Measurements from ENCODE around the gene LCA5.

The LCA5 gene

DNA sequence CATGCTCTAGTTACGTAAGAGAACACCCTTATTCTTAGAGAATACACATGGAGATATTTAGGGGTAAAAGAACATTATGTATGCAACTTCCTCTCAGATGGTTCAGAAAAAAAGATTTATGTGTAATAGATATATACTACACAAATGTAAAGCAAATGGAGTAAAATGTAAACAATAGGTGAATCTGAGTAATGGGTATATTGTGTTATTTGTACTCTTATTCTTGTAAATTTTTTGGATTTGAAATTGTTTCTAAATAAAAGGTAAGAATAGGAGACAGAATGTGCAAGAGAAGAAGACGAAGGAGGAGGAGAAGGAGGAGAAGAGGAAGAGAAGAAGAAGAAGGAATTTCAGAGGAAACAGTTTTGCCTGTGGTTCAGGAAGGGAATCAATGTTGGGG is 22.5 kb upstream of the LCA5 start:
- Histone ChIP-seq H3K9me3 (ENCODE audit: control insufficient read depth in 1 of 2, low read length in 2 of 2) (no peaks in the 10 kb centered on the region), H3K4me1 (ENCODE audit: control insufficient read depth in 1 of 2, insufficient read depth in 2 of 2, low read length in 2 of 2) (no peaks in the 10 kb centered on the region), H3K9ac (ENCODE audit: low read depth in 1 of 2, low read length in 2 of 2) (no peak overlapping the region), H3K4me3 (ENCODE audit: low read depth in 1 of 2, low read length in 2 of 2) (no peak overlapping the region), H3K36me3 (ENCODE audit: control insufficient read depth in 1 of 2, insufficient read depth in 2 of 2, low read length in 2 of 2) (no peaks in the 10 kb centered on the region), H3K27me3 (ENCODE audit: control insufficient read depth in 1 of 2, insufficient read depth in 2 of 2, low read length in 2 of 2) (no peaks in the 10 kb centered on the region), H3K27ac (ENCODE audit: low read depth, low read length) (no peak overlapping the region)

- Histone ChIP-seq H3K9ac (ENCODE audit: low read depth in 1 of 2, low read length in 2 of 2) (no peak overlapping the region), H3K36me3 (ENCODE audit: control insufficient read depth in 1 of 2, insufficient read depth in 2 of 2, low read length in 2 of 2) (no peaks in the 10 kb centered on the region), H3K4me3 (ENCODE audit: low read depth in 1 of 2, low read length in 2 of 2) (no peak overlapping the region), H3K4me1 (ENCODE audit: control insufficient read depth in 1 of 2, insufficient read depth in 2 of 2, low read length in 2 of 2) (no peaks in the 10 kb centered on the region), H3K27me3 (ENCODE audit: control insufficient read depth in 1 of 2, insufficient read depth in 2 of 2, low read length in 2 of 2) (no peaks in the 10 kb centered on the region), H3K27ac (ENCODE audit: low read depth, low read length) (no peak overlapping the region), H3K9me3 (ENCODE audit: control insufficient read depth in 1 of 2, low read length in 2 of 2) (no peaks in the 10 kb centered on the region)
Measured at GRCh38 chr6:79557673-79558467, 20.6 kb upstream of the LCA5 start.

- Histone ChIP-seq H3K9me3 (ENCODE audit: control insufficient read depth in 1 of 2, low read length in 2 of 2) (no peaks in the 10 kb centered on the region), H3K27ac (ENCODE audit: low read depth, low read length) (no peak overlapping the region), H3K9ac (ENCODE audit: low read depth in 1 of 2, low read length in 2 of 2) (no peak overlapping the region), H3K27me3 (ENCODE audit: control insufficient read depth in 1 of 2, insufficient read depth in 2 of 2, low read length in 2 of 2) (no peaks in the 10 kb centered on the region), H3K4me1 (ENCODE audit: control insufficient read depth in 1 of 2, insufficient read depth in 2 of 2, low read length in 2 of 2) (no peaks in the 10 kb centered on the region), H3K36me3 (ENCODE audit: control insufficient read depth in 1 of 2, insufficient read depth in 2 of 2, low read length in 2 of 2) (no peaks in the 10 kb centered on the region), H3K4me3 (ENCODE audit: low read depth in 1 of 2, low read length in 2 of 2) (no peak overlapping the region)
Measured at GRCh38 chr6:79554305-79554704, 17.1 kb upstream of the LCA5 start.

GRCh38 chr6:79551401-79551800 is 14.2 kb upstream of the LCA5 start:
- Histone ChIP-seq H3K9ac (ENCODE audit: low read depth in 1 of 2, low read length in 2 of 2) (no peak overlapping the region), H3K4me3 (ENCODE audit: low read depth in 1 of 2, low read length in 2 of 2) (no peak overlapping the region), H3K36me3 (ENCODE audit: control insufficient read depth in 1 of 2, insufficient read depth in 2 of 2, low read length in 2 of 2) (peaks cover 0 to 3% of the 10 kb centered on the region in 2 donors), H3K9me3 (ENCODE audit: control insufficient read depth in 1 of 2, low read length in 2 of 2) (no peaks in the 10 kb centered on the region), H3K4me1 (ENCODE audit: control insufficient read depth in 1 of 2, insufficient read depth in 2 of 2, low read length in 2 of 2) (no peaks in the 10 kb centered on the region), H3K27ac (ENCODE audit: low read depth, low read length) (no peak overlapping the region), H3K27me3 (ENCODE audit: control insufficient read depth in 1 of 2, insufficient read depth in 2 of 2, low read length in 2 of 2) (no peaks in the 10 kb centered on the region)

GRCh38 chr6:79548304-79548703 is 11.1 kb upstream of the LCA5 start:
- no peak overlapping the region for H3K9ac ChIP-seq (ENCODE audit: low read depth in 1 of 2, low read length in 2 of 2)
- no peak overlapping the region for H3K4me3 ChIP-seq (ENCODE audit: low read depth in 1 of 2, low read length in 2 of 2)
- no peaks in the 10 kb centered on the region for H3K9me3 ChIP-seq (ENCODE audit: control insufficient read depth in 1 of 2, low read length in 2 of 2)
- peaks cover 14 to 16% of the 10 kb centered on the region in 2 donors for H3K4me1 ChIP-seq (ENCODE audit: control insufficient read depth in 1 of 2, insufficient read depth in 2 of 2, low read length in 2 of 2)
- no peaks in the 10 kb centered on the region for H3K27me3 ChIP-seq (ENCODE audit: control insufficient read depth in 1 of 2, insufficient read depth in 2 of 2, low read length in 2 of 2)
- no peak overlapping the region for H3K27ac ChIP-seq (ENCODE audit: low read depth, low read length)
- H3K36me3 ChIP-seq (ENCODE audit: control insufficient read depth in 1 of 2, insufficient read depth in 2 of 2, low read length in 2 of 2), result peaks cover 0 to 3% of the 10 kb centered on the region in 2 donors

GRCh38 chr6:79546186-79546585 is 9.0 kb upstream of the LCA5 start:
- Histone ChIP-seq H3K27me3 (ENCODE audit: control insufficient read depth in 1 of 2, insufficient read depth in 2 of 2, low read length in 2 of 2) (no peaks in the 10 kb centered on the region), H3K9ac (ENCODE audit: low read depth in 1 of 2, low read length in 2 of 2) (no peak overlapping the region), H3K9me3 (ENCODE audit: control insufficient read depth in 1 of 2, low read length in 2 of 2) (no peaks in the 10 kb centered on the region), H3K4me3 (ENCODE audit: low read depth in 1 of 2, low read length in 2 of 2) (no peak overlapping the region), H3K4me1 (ENCODE audit: control insufficient read depth in 1 of 2, insufficient read depth in 2 of 2, low read length in 2 of 2) (peaks cover 14 to 16% of the 10 kb centered on the region in 2 donors), H3K36me3 (ENCODE audit: control insufficient read depth in 1 of 2, insufficient read depth in 2 of 2, low read length in 2 of 2) (peaks cover 0 to 3% of the 10 kb centered on the region in 2 donors), H3K27ac (ENCODE audit: low read depth, low read length) (no peak overlapping the region)

GRCh38 chr6:79544939-79545450 is 7.8 kb upstream of the LCA5 start:
- Histone ChIP-seq H3K36me3 (ENCODE audit: control insufficient read depth in 1 of 2, insufficient read depth in 2 of 2, low read length in 2 of 2) (peaks cover 0 to 3% of the 10 kb centered on the region in 2 donors), H3K27me3 (ENCODE audit: control insufficient read depth in 1 of 2, insufficient read depth in 2 of 2, low read length in 2 of 2) (no peaks in the 10 kb centered on the region), H3K9me3 (ENCODE audit: control insufficient read depth in 1 of 2, low read length in 2 of 2) (no peaks in the 10 kb centered on the region), H3K9ac (ENCODE audit: low read depth in 1 of 2, low read length in 2 of 2) (peak overlapping the region; percentile 6 to 40), H3K27ac (ENCODE audit: low read depth, low read length) (peak overlapping the region; percentile 35), H3K4me1 (ENCODE audit: control insufficient read depth in 1 of 2, insufficient read depth in 2 of 2, low read length in 2 of 2) (peaks cover 14 to 16% of the 10 kb centered on the region in 2 donors), H3K4me3 (ENCODE audit: low read depth in 1 of 2, low read length in 2 of 2) (peak overlapping the region; percentile 42 to 46)

- Histone ChIP-seq H3K4me1 (ENCODE audit: control insufficient read depth in 1 of 2, insufficient read depth in 2 of 2, low read length in 2 of 2) (peaks cover 14 to 16% of the 10 kb centered on the region in 2 donors), H3K4me3 (ENCODE audit: low read depth in 1 of 2, low read length in 2 of 2) (peak overlapping the region in 1 of 2 donors; percentile 46), H3K27ac (ENCODE audit: low read depth, low read length) (no peak overlapping the region), H3K27me3 (ENCODE audit: control insufficient read depth in 1 of 2, insufficient read depth in 2 of 2, low read length in 2 of 2) (no peaks in the 10 kb centered on the region), H3K9me3 (ENCODE audit: control insufficient read depth in 1 of 2, low read length in 2 of 2) (no peaks in the 10 kb centered on the region), H3K9ac (ENCODE audit: low read depth in 1 of 2, low read length in 2 of 2) (no peak overlapping the region), H3K36me3 (ENCODE audit: control insufficient read depth in 1 of 2, insufficient read depth in 2 of 2, low read length in 2 of 2) (peaks cover 0 to 3% of the 10 kb centered on the region in 2 donors)
Measured at GRCh38 chr6:79544299-79544927, 7.2 kb upstream of the LCA5 start.

DNA sequence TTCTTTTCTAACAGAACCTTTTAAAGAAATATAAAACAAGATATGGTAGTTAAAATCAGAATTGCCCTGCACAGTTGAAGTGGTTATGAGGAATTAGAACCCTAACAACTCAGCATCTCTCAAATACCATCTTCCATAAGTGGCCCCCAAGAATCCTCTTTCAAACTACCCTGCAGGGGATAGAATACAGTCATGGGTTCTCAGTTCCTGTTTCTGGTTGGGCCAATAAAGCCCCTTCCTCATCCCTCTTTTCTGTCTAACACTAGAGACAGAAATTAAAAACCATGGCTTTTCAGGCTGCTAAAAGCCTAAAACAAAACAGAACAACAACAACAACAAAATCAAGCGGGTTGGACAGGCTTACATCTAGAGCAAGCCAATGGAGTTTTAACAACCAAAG is 6.7 kb upstream of the LCA5 start:
- peaks cover 14 to 16% of the 10 kb centered on the region in 2 donors for H3K4me1 ChIP-seq (ENCODE audit: control insufficient read depth in 1 of 2, insufficient read depth in 2 of 2, low read length in 2 of 2)
- H3K4me3 ChIP-seq (ENCODE audit: low read depth in 1 of 2, low read length in 2 of 2), result no peak overlapping the region
- H3K36me3 ChIP-seq (ENCODE audit: control insufficient read depth in 1 of 2, insufficient read depth in 2 of 2, low read length in 2 of 2), result peaks cover 0 to 3% of the 10 kb centered on the region in 2 donors
- H3K27ac ChIP-seq (ENCODE audit: low read depth, low read length), result no peak overlapping the region
- H3K9me3 ChIP-seq (ENCODE audit: control insufficient read depth in 1 of 2, low read length in 2 of 2), result no peaks in the 10 kb centered on the region
- H3K27me3 ChIP-seq (ENCODE audit: control insufficient read depth in 1 of 2, insufficient read depth in 2 of 2, low read length in 2 of 2), result no peaks in the 10 kb centered on the region
- no peak overlapping the region for H3K9ac ChIP-seq (ENCODE audit: low read depth in 1 of 2, low read length in 2 of 2)

- no peaks in the 10 kb centered on the region for H3K9me3 ChIP-seq (ENCODE audit: control insufficient read depth in 1 of 2, low read length in 2 of 2)
- H3K27me3 ChIP-seq (ENCODE audit: control insufficient read depth in 1 of 2, insufficient read depth in 2 of 2, low read length in 2 of 2), result no peaks in the 10 kb centered on the region
- H3K4me3 ChIP-seq (ENCODE audit: low read depth in 1 of 2, low read length in 2 of 2), result no peak overlapping the region
- no peak overlapping the region for H3K27ac ChIP-seq (ENCODE audit: low read depth, low read length)
- H3K4me1 ChIP-seq (ENCODE audit: control insufficient read depth in 1 of 2, insufficient read depth in 2 of 2, low read length in 2 of 2), result peaks cover 14 to 16% of the 10 kb centered on the region in 2 donors
- H3K9ac ChIP-seq (ENCODE audit: low read depth in 1 of 2, low read length in 2 of 2), result no peak overlapping the region
- H3K36me3 ChIP-seq (ENCODE audit: control insufficient read depth in 1 of 2, insufficient read depth in 2 of 2, low read length in 2 of 2), result peaks cover 0 to 3% of the 10 kb centered on the region in 2 donors
Measured at GRCh38 chr6:79543411-79543810, 6.2 kb upstream of the LCA5 start.
